ENCODE data around the gene BCDIN3D. TPM values are rescaled to one million over a fixed set of nuclear protein-coding genes. Genes with fewer than 3 reads are reported as not detected.
A peak's percentile ranks its signal among the peaks of the same experiment; 100 is the strongest.
"Not testable (repeated sequence)": the region's sequence is repeated elsewhere in the genome, so short reads cannot be mapped to it uniquely, and the experiment has no call there.

The BCDIN3D gene
- total and polyA plus RNA-seq, 3 experiments from 2014 or later, result 6.4 to 7.6 (median 6.5) TPM

DNA sequence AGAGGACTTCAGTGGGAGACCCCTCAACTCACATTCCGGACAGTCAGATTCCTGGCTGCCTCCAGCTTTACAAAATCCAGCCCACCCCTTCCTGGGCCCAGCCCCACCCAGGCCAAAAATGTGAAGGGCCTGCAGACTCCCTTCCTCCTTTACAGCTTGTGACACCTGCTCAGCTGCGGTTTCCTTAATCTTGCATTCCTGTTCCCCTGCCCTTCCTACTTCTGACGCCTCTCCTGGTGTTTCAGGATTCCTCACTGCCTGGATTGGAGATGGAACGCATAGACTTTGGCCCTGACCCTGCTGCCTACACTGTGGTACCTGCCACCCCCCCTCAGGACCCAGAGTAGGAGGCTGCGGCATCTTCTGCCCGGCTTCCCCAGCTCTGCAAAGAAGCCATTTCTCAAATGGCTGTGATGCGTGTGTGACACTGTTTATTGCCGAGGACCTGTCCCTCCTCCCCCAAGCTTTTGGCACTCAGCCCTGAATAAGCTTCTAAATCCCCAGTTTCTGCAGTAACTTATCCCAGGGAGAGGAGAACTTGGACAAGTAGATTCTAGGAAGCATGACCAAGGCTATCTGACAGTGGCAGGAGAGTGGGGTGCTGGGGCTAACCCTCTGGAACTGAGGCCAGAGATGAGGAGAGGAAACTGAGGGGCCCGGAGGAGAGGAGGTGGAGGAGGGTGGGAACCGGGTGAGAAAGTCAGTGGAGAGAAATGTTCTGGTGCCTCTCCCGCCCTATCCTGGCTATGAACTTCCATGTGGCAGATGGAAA lies 24.9 kb upstream of the BCDIN3D start:
- Histone ChIP-seq H3K36me3 (ENCODE audit: insufficient read depth, low read length) (no peaks in the 10 kb centered on the region), H3K9me3 (ENCODE audit: low read length) (no peaks in the 10 kb centered on the region), H3K4me3 (ENCODE audit: low read length) (no peak overlapping the region), H3K4me1 (ENCODE audit: insufficient read depth, low read length) (no peaks in the 10 kb centered on the region), H3K27ac (ENCODE audit: low read depth, low read length) (peak overlapping the region; percentile 31), H3K27me3 (ENCODE audit: insufficient read depth, low read length, poor library complexity, severe bottlenecking) (no peaks in the 10 kb centered on the region)
- H3K4me3 Mint-ChIP-seq, result no peak overlapping the region
- H3K27ac Mint-ChIP-seq, result no peak overlapping the region
- no peaks in the 10 kb centered on the region for H3K36me3 Mint-ChIP-seq
- no peaks in the 10 kb centered on the region for H3K4me1 Mint-ChIP-seq
- POLR2A ChIA-PET, result no interaction called here
- H3K9me3 Mint-ChIP-seq, result no peaks in the 10 kb centered on the region
- CTCF ChIA-PET, result interaction anchor here (0.6 to 2.2 kb wide), 11 partner anchors 10 to 1896 kb away, joined by 3 to 9 read pairs (median 4); partner anchors contain the start of gene TMBIM6
- peaks cover 7% of the 10 kb centered on the region in 2 donors for H3K27me3 Mint-ChIP-seq
- no peak for DNase-seq

DNA sequence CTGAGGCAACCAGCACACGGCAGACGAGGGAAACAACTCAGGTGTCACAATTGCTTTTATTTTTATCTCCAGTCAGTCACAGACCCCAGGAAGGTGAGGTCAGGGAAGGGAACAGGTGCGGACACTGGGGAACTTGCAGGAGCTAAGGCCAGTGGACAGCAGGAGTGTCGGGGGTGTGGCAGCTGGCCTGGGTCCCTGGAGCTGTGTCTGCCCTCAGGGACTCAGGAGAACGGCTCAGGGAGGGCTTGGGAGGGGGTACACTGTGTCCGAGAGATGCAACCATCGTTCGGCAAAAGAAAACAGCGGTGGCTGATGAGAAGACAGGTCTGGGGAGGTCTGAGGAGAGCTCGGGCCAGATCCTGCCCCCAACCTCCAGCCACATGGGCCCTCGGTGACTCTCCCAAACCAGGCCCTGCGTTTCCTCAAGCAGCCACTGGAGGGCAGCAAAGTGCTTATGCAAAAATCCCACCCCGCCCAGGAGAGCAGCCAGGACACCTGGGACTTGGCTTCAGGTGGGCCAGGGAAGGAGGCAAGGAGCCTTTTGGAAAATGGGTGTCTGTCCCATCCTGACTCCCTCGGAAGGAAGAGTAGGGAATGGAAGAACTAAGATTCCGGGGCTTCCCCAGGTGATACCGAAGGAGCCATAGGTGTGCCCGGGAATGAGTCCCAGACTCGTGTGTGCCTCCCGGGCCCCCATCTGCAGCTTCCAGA lies 24.1 kb upstream of the BCDIN3D start:
- no peaks in the 10 kb centered on the region for H3K4me1 ChIP-seq (ENCODE audit: insufficient read depth, low read length)
- peaks cover 5 to 7% of the 10 kb centered on the region in 2 donors for H3K27me3 Mint-ChIP-seq
- H3K27ac Mint-ChIP-seq, result peak overlapping the region in 1 of 8 donors; percentile 29
- no peaks in the 10 kb centered on the region for H3K36me3 Mint-ChIP-seq
- H3K4me3 ChIP-seq (ENCODE audit: low read length), result no peak overlapping the region
- ChIA-PET CTCF (interaction anchor here (0.6 to 2.2 kb wide), 15 partner anchors 9 to 1895 kb away, joined by 3 to 9 read pairs (median 4); partner anchors contain the start of genes BCDIN3D and TMBIM6), POLR2A (no interaction called here)
- no peaks in the 10 kb centered on the region for H3K4me1 Mint-ChIP-seq
- no peak overlapping the region for H3K27ac ChIP-seq (ENCODE audit: low read depth, low read length)
- peak; percentile 57 to 79 (median 61) for DNase-seq
- H3K27me3 ChIP-seq (ENCODE audit: insufficient read depth, low read length, poor library complexity, severe bottlenecking), result no peaks in the 10 kb centered on the region
- H3K36me3 ChIP-seq (ENCODE audit: insufficient read depth, low read length), result no peaks in the 10 kb centered on the region
- no peaks in the 10 kb centered on the region for H3K9me3 ChIP-seq (ENCODE audit: low read length)
- H3K9me3 Mint-ChIP-seq, result no peaks in the 10 kb centered on the region
- H3K4me3 Mint-ChIP-seq, result no peak overlapping the region

DNA sequence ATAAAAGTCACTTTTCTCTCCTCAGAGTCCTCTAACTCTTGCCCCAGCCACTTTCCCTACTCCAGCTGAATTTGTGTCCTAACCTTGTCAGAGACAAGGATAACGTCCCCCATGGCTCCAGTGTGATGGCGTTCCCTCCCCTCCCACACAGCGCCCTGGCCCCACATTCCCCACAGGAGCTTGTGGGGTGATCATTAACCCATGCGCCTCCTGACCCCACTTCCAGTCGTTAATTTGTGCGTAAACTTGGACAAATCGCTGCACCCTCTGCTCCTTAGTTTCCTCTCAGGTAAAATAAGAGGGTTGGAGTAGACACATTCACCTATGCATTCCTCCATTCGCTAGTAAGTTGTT lies 22.9 kb upstream of the BCDIN3D start:
- H3K4me1 Mint-ChIP-seq, result no peaks in the 10 kb centered on the region
- no peaks in the 10 kb centered on the region for H3K36me3 Mint-ChIP-seq
- Histone ChIP-seq H3K27ac (ENCODE audit: low read depth, low read length) (no peak overlapping the region), H3K4me3 (ENCODE audit: low read length) (no peak overlapping the region), H3K4me1 (ENCODE audit: insufficient read depth, low read length) (no peaks in the 10 kb centered on the region), H3K27me3 (ENCODE audit: insufficient read depth, low read length, poor library complexity, severe bottlenecking) (no peaks in the 10 kb centered on the region), H3K36me3 (ENCODE audit: insufficient read depth, low read length) (no peaks in the 10 kb centered on the region), H3K9me3 (ENCODE audit: low read length) (no peaks in the 10 kb centered on the region)
- H3K9me3 Mint-ChIP-seq, result no peaks in the 10 kb centered on the region
- ChIA-PET POLR2A (interaction anchor here (1.0 kb wide), 1 partner anchor 124 kb away, joined by 3 read pairs; the partner anchor contains the start of gene TMBIM6), CTCF (interaction anchor here (1.3 to 2.2 kb wide), 3 partner anchors 20 to 190 kb away, joined by 3 to 8 read pairs (median 6); no protein-coding TSS in a partner anchor)
- no peak overlapping the region for H3K4me3 Mint-ChIP-seq
- DNase-seq, result no peak
- no peak overlapping the region for H3K27ac Mint-ChIP-seq
- peaks cover 4 to 7% of the 10 kb centered on the region in 2 donors for H3K27me3 Mint-ChIP-seq

DNA sequence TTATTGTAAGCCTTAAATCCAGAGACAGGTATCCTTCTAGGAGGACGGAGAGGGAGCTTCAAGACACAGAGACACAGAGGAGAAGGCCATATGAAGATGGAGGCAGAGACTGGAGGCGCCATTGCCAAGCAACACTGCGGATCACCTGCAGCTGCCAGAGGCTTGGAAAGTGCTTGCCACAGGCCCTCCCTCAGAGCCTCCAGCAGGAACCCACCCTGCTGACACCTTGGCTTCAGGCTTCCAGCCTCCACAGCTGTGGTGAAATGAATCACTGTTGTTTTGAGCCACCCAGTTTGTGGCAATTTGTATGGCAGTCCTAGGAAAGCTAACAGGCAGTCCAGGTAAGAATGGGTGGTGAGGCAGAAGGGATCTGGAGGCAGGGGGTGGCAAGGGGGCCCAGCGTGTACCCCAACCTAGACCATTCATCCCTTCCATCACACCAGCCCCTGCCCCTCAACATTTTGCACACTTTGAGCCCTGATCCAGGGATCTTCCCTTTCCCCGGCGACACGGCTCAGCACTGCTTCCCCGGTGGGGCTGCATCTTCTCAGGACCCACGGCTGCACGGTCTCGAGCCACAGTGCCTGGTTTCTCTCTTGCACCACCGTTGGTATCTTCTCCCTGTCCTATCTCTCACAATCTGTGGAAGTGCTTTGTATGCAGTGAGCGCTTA lies 22.3 kb upstream of the BCDIN3D start:
- no peaks in the 10 kb centered on the region for H3K36me3 ChIP-seq (ENCODE audit: insufficient read depth, low read length)
- Mint-ChIP-seq H3K27me3 (peaks cover 4 to 7% of the 10 kb centered on the region in 2 donors), H3K4me1 (no peaks in the 10 kb centered on the region), H3K9me3 (no peaks in the 10 kb centered on the region), H3K36me3 (no peaks in the 10 kb centered on the region), H3K4me3 (no peak overlapping the region), H3K27ac (no peak overlapping the region)
- no peak overlapping the region for H3K4me3 ChIP-seq (ENCODE audit: low read length)
- no peak for DNase-seq
- ChIA-PET POLR2A (interaction anchor here (1.0 kb wide), 1 partner anchor 124 kb away, joined by 3 read pairs; the partner anchor contains the start of gene TMBIM6), CTCF (interaction anchor here (1.1 to 1.3 kb wide), 2 partner anchors 22 to 190 kb away, joined by 3 read pairs; partner anchors contain the start of gene BCDIN3D)
- H3K9me3 ChIP-seq (ENCODE audit: low read length), result no peaks in the 10 kb centered on the region
- no peak overlapping the region for H3K27ac ChIP-seq (ENCODE audit: low read depth, low read length)
- H3K27me3 ChIP-seq (ENCODE audit: insufficient read depth, low read length, poor library complexity, severe bottlenecking), result no peaks in the 10 kb centered on the region
- H3K4me1 ChIP-seq (ENCODE audit: insufficient read depth, low read length), result no peaks in the 10 kb centered on the region

DNA sequence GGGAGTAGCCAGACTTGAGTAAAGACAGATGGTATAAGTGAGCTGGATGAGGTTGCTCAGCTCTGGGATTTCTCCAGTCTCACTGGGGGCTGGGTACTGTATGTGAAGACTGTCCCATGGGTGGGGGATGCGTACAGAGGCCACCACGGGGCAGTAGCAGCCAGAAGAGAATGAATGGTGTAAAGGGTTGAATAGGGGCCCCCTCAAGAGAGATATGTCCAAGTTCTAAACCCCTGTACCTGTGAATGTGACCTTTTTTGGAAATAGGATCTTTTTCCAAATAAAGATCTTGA lies 21.8 kb upstream of the BCDIN3D start:
- DNase-seq, result no peak
- no peak overlapping the region for H3K4me3 Mint-ChIP-seq
- CTCF ChIA-PET, result interaction anchor here (1.1 to 1.3 kb wide), 2 partner anchors 22 to 103 kb away, joined by 3 read pairs; partner anchors contain the start of gene BCDIN3D

DNA sequence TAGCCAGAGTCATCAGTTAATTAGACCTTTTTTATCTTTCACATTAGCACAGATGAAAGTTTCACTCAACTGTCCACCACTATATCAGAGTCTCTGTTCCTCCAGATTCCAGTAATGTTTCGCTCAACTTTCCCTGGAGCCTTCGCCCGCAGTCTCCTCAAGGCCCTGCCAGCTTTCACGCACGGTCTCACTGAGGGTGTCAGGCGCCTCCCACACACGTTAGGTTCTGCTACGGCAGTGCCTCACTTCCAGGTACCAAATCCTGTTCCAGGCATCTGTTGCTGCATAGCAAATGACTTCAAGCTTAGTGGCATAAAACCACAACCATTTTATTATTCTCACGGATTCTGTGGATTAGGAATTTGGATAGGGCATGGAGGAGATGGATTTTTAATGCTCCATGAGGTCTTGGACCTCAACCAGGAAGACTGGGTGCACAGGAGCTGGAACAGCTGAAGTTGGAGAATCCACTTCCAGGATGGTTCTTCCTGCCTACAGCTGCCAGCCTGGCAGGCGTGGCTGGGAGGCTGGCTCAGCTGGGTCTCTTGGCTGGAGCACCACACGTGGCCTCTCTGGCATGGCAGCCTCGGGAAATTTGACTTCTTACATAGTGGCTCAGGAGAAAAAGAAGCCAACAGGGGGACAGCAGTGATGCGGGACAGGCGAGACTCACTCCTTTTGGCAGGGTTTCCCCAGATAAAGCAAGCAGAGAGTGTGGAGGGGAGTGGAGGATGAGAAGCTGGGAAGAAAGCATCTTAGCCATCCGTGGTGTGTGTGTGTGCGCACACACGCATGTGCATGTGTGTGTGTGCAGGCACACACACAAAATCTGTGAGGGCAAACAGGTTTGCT lies 21.3 kb upstream of the BCDIN3D start:
- Mint-ChIP-seq H3K4me1 (no peaks in the 10 kb centered on the region), H3K27me3 (peaks cover 6 to 11% of the 10 kb centered on the region in 2 donors), H3K36me3 (peaks cover 0 to 5% (median 0%) of the 10 kb centered on the region in 3 donors), H3K9me3 (peaks cover 0 to 2% (median 0%) of the 10 kb centered on the region in 5 donors), H3K27ac (peak overlapping the region in 1 of 8 donors; percentile 51), H3K4me3 (no peak overlapping the region)
- Histone ChIP-seq H3K4me3 (ENCODE audit: low read length) (no peak overlapping the region), H3K27me3 (ENCODE audit: insufficient read depth, low read length, poor library complexity, severe bottlenecking) (no peaks in the 10 kb centered on the region), H3K27ac (ENCODE audit: low read depth, low read length) (no peak overlapping the region), H3K36me3 (ENCODE audit: insufficient read depth, low read length) (no peaks in the 10 kb centered on the region), H3K4me1 (ENCODE audit: insufficient read depth, low read length) (no peaks in the 10 kb centered on the region), H3K9me3 (ENCODE audit: low read length) (no peaks in the 10 kb centered on the region)
- CTCF ChIA-PET, result interaction anchor here (1.1 to 1.3 kb wide), 2 partner anchors 21 to 103 kb away, joined by 3 read pairs; partner anchors contain the start of gene BCDIN3D
- POLR2A ChIA-PET, result no interaction called here
- DNase-seq, result no peak

More for the DNA sequence above, 21.8 kb upstream of the BCDIN3D start:
- Histone ChIP-seq H3K36me3 (ENCODE audit: insufficient read depth, low read length) (no peaks in the 10 kb centered on the region), H3K9me3 (ENCODE audit: low read length) (no peaks in the 10 kb centered on the region), H3K4me1 (ENCODE audit: insufficient read depth, low read length) (no peaks in the 10 kb centered on the region), H3K4me3 (ENCODE audit: low read length) (no peak overlapping the region), H3K27me3 (ENCODE audit: insufficient read depth, low read length, poor library complexity, severe bottlenecking) (no peaks in the 10 kb centered on the region), H3K27ac (ENCODE audit: low read depth, low read length) (no peak overlapping the region)
- POLR2A ChIA-PET, result interaction anchor here (1.0 kb wide), 1 partner anchor 123 kb away, joined by 3 read pairs; the partner anchor contains the start of gene TMBIM6
- Mint-ChIP-seq H3K4me1 (no peaks in the 10 kb centered on the region), H3K9me3 (peaks cover 0 to 2% (median 0%) of the 10 kb centered on the region in 5 donors), H3K27me3 (peaks cover 6 to 10% of the 10 kb centered on the region in 2 donors), H3K27ac (no peak overlapping the region), H3K36me3 (peaks cover 0 to 3% (median 0%) of the 10 kb centered on the region in 3 donors)

DNA sequence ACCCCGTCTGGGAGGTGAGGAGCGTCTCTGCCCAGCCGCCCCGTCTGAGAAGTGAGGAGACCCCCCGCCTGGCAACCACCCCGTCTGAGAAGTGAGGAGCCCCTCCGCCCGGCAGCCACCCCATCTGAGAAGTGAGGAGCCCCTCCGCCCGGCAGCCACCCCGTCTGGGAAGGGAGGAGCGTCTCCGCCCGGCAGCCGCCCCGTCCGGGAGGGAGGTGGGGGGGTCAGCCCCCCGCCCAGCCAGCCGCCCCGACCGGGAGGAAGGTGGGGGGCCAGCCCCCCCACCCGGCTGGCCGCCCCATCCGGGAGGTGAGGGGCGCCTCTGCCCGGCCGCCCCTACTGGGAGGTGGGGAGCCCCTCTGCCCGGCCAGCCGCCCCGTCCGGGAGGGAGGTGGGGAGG lies 18.0 kb upstream of the BCDIN3D start:
- H3K9me3 Mint-ChIP-seq; H3K4me3 ChIP-seq (ENCODE audit: low read length); H3K4me1 ChIP-seq (ENCODE audit: insufficient read depth, low read length); H3K36me3 Mint-ChIP-seq; DNase-seq; H3K27ac ChIP-seq (ENCODE audit: low read depth, low read length); H3K27ac Mint-ChIP-seq; H3K4me3 Mint-ChIP-seq; H3K4me1 Mint-ChIP-seq; H3K27me3 ChIP-seq (ENCODE audit: insufficient read depth, low read length, poor library complexity, severe bottlenecking); H3K9me3 ChIP-seq (ENCODE audit: low read length); CTCF ChIA-PET; H3K36me3 ChIP-seq (ENCODE audit: insufficient read depth, low read length); POLR2A ChIA-PET: not testable (repeated sequence)
- H3K27me3 Mint-ChIP-seq, result peaks cover 12 to 15% of the 10 kb centered on the region in 2 donors
